Transverse colon (tissue), 3 donors: ENCODE results near the gene CERS4.

Experiments
- EP300 ChIP-seq: sonication (generic); formaldehyde crosslinking; IDR thresholded peaks from one replicate; pipeline ENCODE4 v1.6.1; 2017; ENCODE audit warnings: antibody characterized with exemption, low read depth
- POLR2A ChIP-seq: fragments of 450-650 bp; IDR thresholded peaks from one replicate; pipeline ENCODE4 v1.6.1; 2016; ENCODE audit warnings: antibody characterized with exemption, mild to moderate bottlenecking, moderate library complexity
- TF ChIP-seq, protein P1 (sequence below), 5 experiments: fragments of 200-600 bp in 3 of 5; fragments of 450-650 bp in 2 of 5; sonication (generic) in 3 of 5; IDR thresholded peaks; 1 replicate in 2 of 5; 2 replicates in 3 of 5; pipeline ENCODE4 v1.5.1; 2016 to 2017; ENCODE audit warnings: antibody characterized with exemption in 5 of 5, inconsistent platforms in 3 of 5, mild to moderate bottlenecking in 2 of 5, moderate library complexity in 1 of 5

DNA sequence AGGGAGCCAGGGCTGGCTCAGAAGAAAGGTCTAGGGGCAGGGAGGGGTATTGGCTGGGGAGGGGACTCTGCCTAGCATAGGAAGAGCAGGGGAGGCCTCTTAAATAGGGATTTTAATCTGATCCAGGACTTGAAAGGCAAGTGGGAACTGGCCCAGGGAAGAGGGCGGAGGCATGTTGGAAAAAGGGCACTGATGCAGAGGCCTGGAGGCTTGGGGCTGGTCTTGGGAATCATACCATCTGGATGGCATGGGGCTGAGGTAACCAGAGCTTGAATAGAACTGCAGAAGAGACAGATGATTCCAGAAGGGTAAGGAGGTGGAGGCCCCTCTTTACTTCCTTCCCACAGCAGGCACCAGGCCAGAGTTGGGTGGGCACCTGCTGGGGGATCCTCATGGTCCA is 29.1 kb downstream of the CERS4 start:
- TF ChIP-seq, protein P1, sequence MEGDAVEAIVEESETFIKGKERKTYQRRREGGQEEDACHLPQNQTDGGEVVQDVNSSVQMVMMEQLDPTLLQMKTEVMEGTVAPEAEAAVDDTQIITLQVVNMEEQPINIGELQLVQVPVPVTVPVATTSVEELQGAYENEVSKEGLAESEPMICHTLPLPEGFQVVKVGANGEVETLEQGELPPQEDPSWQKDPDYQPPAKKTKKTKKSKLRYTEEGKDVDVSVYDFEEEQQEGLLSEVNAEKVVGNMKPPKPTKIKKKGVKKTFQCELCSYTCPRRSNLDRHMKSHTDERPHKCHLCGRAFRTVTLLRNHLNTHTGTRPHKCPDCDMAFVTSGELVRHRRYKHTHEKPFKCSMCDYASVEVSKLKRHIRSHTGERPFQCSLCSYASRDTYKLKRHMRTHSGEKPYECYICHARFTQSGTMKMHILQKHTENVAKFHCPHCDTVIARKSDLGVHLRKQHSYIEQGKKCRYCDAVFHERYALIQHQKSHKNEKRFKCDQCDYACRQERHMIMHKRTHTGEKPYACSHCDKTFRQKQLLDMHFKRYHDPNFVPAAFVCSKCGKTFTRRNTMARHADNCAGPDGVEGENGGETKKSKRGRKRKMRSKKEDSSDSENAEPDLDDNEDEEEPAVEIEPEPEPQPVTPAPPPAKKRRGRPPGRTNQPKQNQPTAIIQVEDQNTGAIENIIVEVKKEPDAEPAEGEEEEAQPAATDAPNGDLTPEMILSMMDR (IDR thresholded peaks at IDR 0.05), result no peak
- TF ChIP-seq POLR2A (no peak), EP300 (no peak)
